A673 (cell line): ENCODE data around the gene SEL1L3. TPM values are rescaled to one million over a fixed set of nuclear protein-coding genes. Genes with fewer than 3 reads are reported as not detected.
A peak's percentile ranks its signal among the peaks of the same experiment; 100 is the strongest.

ENCODE experiments used
- BruUV-seq: library from RNA; stranded (reverse); fragments of 400-500 nt; replicated peaks from 2 replicates; lab custom pipeline; 2021; lab: Mats Ljungman, UMichigan
- CTCF ChIA-PET: fragments of 300-600 bp; sonication (Branson Sonifier 250); formaldehyde crosslinking; loops from one replicate; lab custom pipeline; 2022; ENCODE audit warnings: antibody characterized with exemption; lab: Charles Lee
- POLR2A ChIA-PET: fragments of 300-600 bp; sonication (Branson Sonifier 250); formaldehyde crosslinking; loops from one replicate; lab custom pipeline; 2022; ENCODE audit warnings: antibody characterized with exemption; ENCODE audit not compliant: low non-redundant PET; lab: Charles Lee
- DNase-seq: peaks from one replicate; pipeline ENCODE4 v3.0.0-alpha.2; 2015; ENCODE audit warnings: low spot score
- H3K27ac ChIP-seq: fragments of 200-600 bp; sonication (generic); 2 replicates; pipeline ENCODE4 v1.5.1; 2016; ENCODE audit warnings: mixed run types, low read depth, mild to moderate bottlenecking, mixed read lengths, antibody characterized with exemption, low read length; ENCODE audit not compliant: poor library complexity, severe bottlenecking
- H3K27me3 ChIP-seq: fragments of 200-600 bp; sonication (generic); replicated peaks from 2 replicates; pipeline ENCODE4 v1.6.1; 2017; ENCODE audit warnings: mixed run types, low read depth, mild to moderate bottlenecking, mixed read lengths, antibody characterized with exemption, low read length; ENCODE audit not compliant: insufficient read depth, poor library complexity
- H3K36me3 ChIP-seq: fragments of 200-600 bp; sonication (generic); 2 replicates; pipeline ENCODE4 v1.6.1; 2016; ENCODE audit warnings: mixed run types, mild to moderate bottlenecking, mixed read lengths, antibody characterized with exemption, low read length; ENCODE audit not compliant: insufficient read depth, poor library complexity, severe bottlenecking
- H3K4me1 ChIP-seq: fragments of 200-600 bp; sonication (generic); 2 replicates; pipeline ENCODE4 v1.6.1; 2017; ENCODE audit warnings: mixed run types, mild to moderate bottlenecking, mixed read lengths, antibody characterized with exemption, low read length; ENCODE audit not compliant: insufficient read depth, poor library complexity, severe bottlenecking
- H3K4me3 ChIP-seq: fragments of 200-600 bp; sonication (generic); 2 replicates; pipeline ENCODE4 v1.5.1; 2016; ENCODE audit warnings: low read depth, mixed run types, mild to moderate bottlenecking, mixed read lengths, low read length; ENCODE audit not compliant: poor library complexity, severe bottlenecking
- H3K9me3 ChIP-seq: fragments of 200-600 bp; sonication (generic); 2 replicates; pipeline ENCODE4 v1.6.1; 2016; ENCODE audit warnings: mixed run types, low read depth, mild to moderate bottlenecking, mixed read lengths, antibody characterized with exemption, low read length; ENCODE audit not compliant: poor library complexity, severe bottlenecking
- EZH2 ChIP-seq: fragments of 200-600 bp; sonication (generic); IDR thresholded peaks from 2 replicates; pipeline ENCODE4 v1.6.1; 2017; ENCODE audit warnings: borderline replicate concordance, low read depth, mild to moderate bottlenecking, mixed read lengths, antibody characterized with exemption, low read length; ENCODE audit not compliant: poor library complexity, severe bottlenecking
- intact Hi-C: fragments of 100-400 bp; cut with micrococcal nuclease; formaldehyde crosslinking; loops from one replicate; pipeline ENCODE4 v1.10.0; 2022; ENCODE audit not compliant: unreplicated experiment
- total RNA-seq: library from RNA; stranded (reverse); gene quantifications from 2 replicates; pipeline ENCODE4 v1.2.3, GENCODE V29; 2021
- TF ChIP-seq, protein P1 (sequence below): fragments of 300-800, 200-600 bp; sonication (generic); conservative IDR thresholded peaks from 2 replicates; pipeline ENCODE4 v1.5.1; 2017; ENCODE audit warnings: low read depth, mild to moderate bottlenecking, antibody characterized with exemption, low read length, moderate library complexity, mixed read lengths

The SEL1L3 gene
- total RNA-seq, 1 experiment from 2014 or later, result 40.0 TPM

DNA sequence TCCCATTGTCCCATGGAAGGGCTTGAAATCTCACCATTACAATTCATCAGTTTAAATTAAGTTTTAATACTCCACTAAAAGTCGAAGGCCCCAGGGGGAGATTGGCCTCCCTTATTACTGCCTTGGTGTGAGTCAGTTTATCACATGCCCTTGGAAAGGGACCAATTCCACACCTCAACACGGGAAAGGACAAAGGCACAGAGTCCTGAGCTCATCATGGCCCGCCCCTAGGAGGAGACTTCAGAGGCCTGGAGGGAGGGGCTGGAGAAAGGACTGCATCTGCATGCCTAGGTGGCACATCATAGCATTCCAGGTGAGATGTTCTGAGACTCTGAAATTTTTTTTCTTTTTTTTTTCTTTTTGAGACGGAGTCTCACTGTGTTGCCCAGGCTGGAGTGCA lies 2.8 kb upstream of the SEL1L3 start:
- DNase-seq, result no peak
- Histone ChIP-seq H3K4me1 (peaks cover 12% of the 10 kb centered on the region), H3K27me3 (no peaks in the 10 kb centered on the region), H3K4me3 (no peak overlapping the region), H3K36me3 (no peaks in the 10 kb centered on the region), H3K9me3 (no peaks in the 10 kb centered on the region), H3K27ac (no peak overlapping the region)
- BruUV-seq, result no TSS peak
- intact Hi-C loops, result no loop called here
- TF ChIP-seq, protein P1, sequence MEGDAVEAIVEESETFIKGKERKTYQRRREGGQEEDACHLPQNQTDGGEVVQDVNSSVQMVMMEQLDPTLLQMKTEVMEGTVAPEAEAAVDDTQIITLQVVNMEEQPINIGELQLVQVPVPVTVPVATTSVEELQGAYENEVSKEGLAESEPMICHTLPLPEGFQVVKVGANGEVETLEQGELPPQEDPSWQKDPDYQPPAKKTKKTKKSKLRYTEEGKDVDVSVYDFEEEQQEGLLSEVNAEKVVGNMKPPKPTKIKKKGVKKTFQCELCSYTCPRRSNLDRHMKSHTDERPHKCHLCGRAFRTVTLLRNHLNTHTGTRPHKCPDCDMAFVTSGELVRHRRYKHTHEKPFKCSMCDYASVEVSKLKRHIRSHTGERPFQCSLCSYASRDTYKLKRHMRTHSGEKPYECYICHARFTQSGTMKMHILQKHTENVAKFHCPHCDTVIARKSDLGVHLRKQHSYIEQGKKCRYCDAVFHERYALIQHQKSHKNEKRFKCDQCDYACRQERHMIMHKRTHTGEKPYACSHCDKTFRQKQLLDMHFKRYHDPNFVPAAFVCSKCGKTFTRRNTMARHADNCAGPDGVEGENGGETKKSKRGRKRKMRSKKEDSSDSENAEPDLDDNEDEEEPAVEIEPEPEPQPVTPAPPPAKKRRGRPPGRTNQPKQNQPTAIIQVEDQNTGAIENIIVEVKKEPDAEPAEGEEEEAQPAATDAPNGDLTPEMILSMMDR, result no peak
- no peak for TF ChIP-seq EZH2
- ChIA-PET CTCF (no interaction called here), POLR2A (no interaction called here)

DNA sequence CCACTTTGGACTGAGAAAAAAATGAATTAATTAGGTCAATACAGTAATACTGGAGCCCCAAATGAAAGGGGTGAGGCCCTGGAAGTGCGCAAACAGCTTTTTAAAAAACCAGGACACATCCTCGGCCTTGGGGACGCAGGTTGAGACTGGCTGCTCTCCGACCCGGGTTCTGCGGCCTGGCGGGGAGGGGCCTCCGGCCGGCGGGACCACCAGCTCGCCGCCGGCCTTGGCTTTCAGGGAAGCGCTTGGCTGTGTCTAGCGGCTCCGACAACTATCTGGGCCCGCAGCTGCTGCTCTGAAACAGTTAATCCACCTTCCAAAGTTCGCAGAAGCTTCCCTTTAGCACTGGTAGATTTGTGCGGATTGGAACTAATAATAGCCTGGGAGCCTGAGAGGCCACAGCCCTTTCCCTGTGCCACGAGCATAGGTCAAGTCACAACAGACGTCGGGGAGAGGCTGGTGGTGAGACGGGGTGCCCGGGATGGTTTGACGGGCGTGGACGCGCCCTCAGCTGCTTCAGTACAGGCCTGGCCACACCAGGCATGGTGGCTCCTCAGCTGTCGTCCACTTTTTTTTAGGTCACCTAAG lies 1.1 kb upstream of the SEL1L3 start:
- peak overlapping the region; percentile 87 for H3K4me3 ChIP-seq

DNA sequence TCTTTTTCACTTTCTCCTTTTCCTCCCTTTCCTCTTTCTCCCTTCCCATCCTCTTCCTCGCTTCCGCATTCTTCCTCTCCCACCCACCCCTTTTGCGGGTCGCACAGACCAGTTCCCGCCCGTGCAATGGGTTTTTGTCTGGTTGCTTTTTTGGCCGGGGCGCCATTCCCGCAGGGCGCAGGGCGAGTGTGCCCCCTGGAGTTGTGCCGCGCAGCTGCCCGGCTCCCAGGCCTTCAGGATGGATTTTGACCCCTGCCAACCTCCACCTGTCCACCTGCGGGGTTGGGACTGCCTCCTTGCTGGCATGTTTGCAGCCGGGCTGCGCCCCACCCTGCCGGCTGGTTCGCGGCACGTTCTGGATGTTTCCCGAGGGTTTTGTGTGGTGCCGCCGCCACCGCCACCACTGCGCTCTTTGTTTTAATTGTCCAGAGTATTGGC lies 578 bp upstream of the SEL1L3 start:
- no TSS peak for BruUV-seq

More for the DNA sequence above, 1.1 kb upstream of the SEL1L3 start:
- Histone ChIP-seq H3K9me3 (no peaks in the 10 kb centered on the region), H3K4me1 (peaks cover 22% of the 10 kb centered on the region), H3K27me3 (no peaks in the 10 kb centered on the region), H3K36me3 (no peaks in the 10 kb centered on the region), H3K27ac (no peak overlapping the region)
- no peak for TF ChIP-seq EZH2
- TF ChIP-seq, protein P1, result no peak
- intact Hi-C loops, result loop anchor here (5.0 kb wide), 1 partner anchor 48 kb away; the partner anchor contains the start of gene SMIM20
- no TSS peak for BruUV-seq
- DNase-seq, result no peak
- CTCF ChIA-PET, result no interaction called here
- POLR2A ChIA-PET, result no interaction called here

More for the DNA sequence above, 578 bp upstream of the SEL1L3 start:
- Histone ChIP-seq H3K4me3 (peak overlapping the region; percentile 87), H3K9me3 (no peaks in the 10 kb centered on the region), H3K27me3 (no peaks in the 10 kb centered on the region), H3K27ac (no peak overlapping the region), H3K4me1 (peaks cover 22% of the 10 kb centered on the region), H3K36me3 (no peaks in the 10 kb centered on the region)
- TF ChIP-seq, protein P1, result peak; percentile 50
- no peak for TF ChIP-seq EZH2
- intact Hi-C loops, result loop anchor here (5.0 kb wide), 1 partner anchor 49 kb away; the partner anchor contains the start of gene SMIM20
- no peak for DNase-seq
- POLR2A ChIA-PET, result no interaction called here
- CTCF ChIA-PET, result no interaction called here
